Small intestine (tissue), 7 donors: ENCODE data around the gene OR8B8. TPM values are rescaled to one million over a fixed set of nuclear protein-coding genes. Genes with fewer than 3 reads are reported as not detected.

ENCODE experiments used
- DNase-seq, 2 donors: peaks; one replicate each; pipeline versions ENCODE4 v3.0.0 to v3.0.0-alpha.2; 2013
- FAIRE-seq: peaks from 2 replicates; lab custom pipeline; 2012; peaks lifted over from hg19 to GRCh38; lab: Jason Lieb, UNC
- H3K27ac ChIP-seq, 3 donors: one replicate each; pipeline ENCODE4 v1.5.1; 2013; ENCODE audit warnings: low read length in 2 of 3, mild to moderate bottlenecking in 2 of 3, control low read depth in 1 of 3, inconsistent platforms in 1 of 3, low read depth in 1 of 3, moderate library complexity in 1 of 3
- H3K27me3 ChIP-seq, 3 donors: one replicate each; pipeline ENCODE4 v1.6.1; 2013; ENCODE audit warnings: low read length in 3 of 3, inconsistent platforms in 1 of 3; ENCODE audit not compliant: control insufficient read depth in 3 of 3, insufficient read depth in 3 of 3
- H3K36me3 ChIP-seq, 3 donors: one replicate each; pipeline ENCODE4 v1.6.1; 2013; ENCODE audit warnings: low read length in 3 of 3, inconsistent platforms in 1 of 3, low read depth in 1 of 3, mild to moderate bottlenecking in 1 of 3, moderate library complexity in 1 of 3; ENCODE audit not compliant: control insufficient read depth in 3 of 3, insufficient read depth in 2 of 3
- H3K4me1 ChIP-seq, 3 donors: one replicate each; pipeline ENCODE4 v1.6.1; 2013; ENCODE audit warnings: low read length in 2 of 3, inconsistent platforms in 1 of 3, low read depth in 1 of 3, mild to moderate bottlenecking in 1 of 3, moderate library complexity in 1 of 3; ENCODE audit not compliant: control insufficient read depth in 3 of 3, insufficient read depth in 2 of 3
- H3K4me3 ChIP-seq, 3 donors: one replicate each; pipeline ENCODE4 v1.5.1; 2013; ENCODE audit warnings: low read length in 3 of 3, control low read depth in 1 of 3, inconsistent platforms in 1 of 3, low read depth in 1 of 3, mild to moderate bottlenecking in 1 of 3, moderate library complexity in 1 of 3
- H3K9me3 ChIP-seq, 2 donors: one replicate each; pipeline ENCODE4 v1.6.1; 2013; ENCODE audit warnings: low read depth in 1 of 2, low read length in 1 of 2; ENCODE audit not compliant: control insufficient read depth in 2 of 2, insufficient read depth in 1 of 2
- WGBS, 3 donors: extraction: QIAGEN DNeasy Blood & Tissue Kit; methylation state at CpG; one replicate each; pipeline ENCODE4 v1.1.7; 2013; 5-methylcytosine and 5-hydroxymethylcytosine counted together
- polyA plus RNA-seq, 4 donors: library from polyadenylated mRNA; stranded (reverse) in 3 of 4; unstranded in 1 of 4; fragments of 200-250 nt in 3 of 4; fragments of 120-200 nt in 1 of 4; gene quantifications; one replicate each; pipeline versions ENCODE4 v1.2.1 to v1.2.3, GENCODE V29; 2013
- donor health status: healthy with polysubstance abuse.
- donor health status: control.
- donor health status: control.
- donor health status: Bipolar disorder and iron deficiency.
- donor health status: healthy.

OR8B8 gene
- polyA plus RNA-seq, 4 donors: not detected

DNA sequence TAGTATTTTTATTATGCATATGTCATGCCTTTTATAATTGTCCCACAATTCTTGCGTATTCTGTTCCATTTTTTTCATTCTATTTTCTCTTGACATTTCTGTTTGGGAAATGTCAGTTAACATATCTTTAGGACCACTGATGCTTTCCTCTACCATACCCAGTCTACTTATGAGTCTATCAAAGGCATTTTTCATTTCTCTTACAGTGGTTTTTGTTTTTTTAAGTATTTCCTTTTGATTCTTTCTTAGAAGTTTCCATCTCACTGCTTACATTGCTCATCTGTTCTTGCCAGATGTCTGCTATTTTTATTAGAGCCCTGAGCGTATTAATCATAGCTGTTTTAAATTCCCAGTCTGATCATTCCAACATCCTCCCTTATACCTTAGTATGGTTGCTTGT, 29.3 kb upstream of the OR8B8 start:
- Histone ChIP-seq H3K27ac (no peak overlapping the region), H3K9me3 (no peaks in the 10 kb centered on the region), H3K4me1 (no peaks in the 10 kb centered on the region), H3K36me3 (no peaks in the 10 kb centered on the region), H3K4me3 (no peak overlapping the region), H3K27me3 (no peaks in the 10 kb centered on the region)
- no peak for FAIRE-seq
- no peak for DNase-seq
- WGBS, 3 donors: 85 to 93% (median 88%) methylated on average over 2 of the region's 2 CpGs

DNA sequence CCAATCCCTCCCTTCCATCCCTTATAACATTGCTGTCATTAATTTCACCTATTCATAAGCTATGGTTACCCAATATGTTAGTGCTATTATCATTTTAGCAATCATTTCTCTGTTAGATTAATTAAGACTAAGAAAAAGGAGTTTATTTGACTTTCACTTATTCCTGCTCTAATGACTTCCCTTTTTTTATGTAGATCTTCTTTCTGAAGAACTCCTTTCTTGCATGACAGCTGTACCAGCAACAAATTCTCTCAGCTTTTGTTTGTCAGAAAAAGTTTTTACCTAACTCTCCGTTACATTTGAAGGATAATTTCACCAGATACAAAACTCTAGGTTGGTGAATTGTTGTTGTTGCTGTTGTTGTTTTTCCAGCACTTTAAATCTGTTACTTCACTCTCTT, 28.6 kb upstream of the OR8B8 start:
- no peak for FAIRE-seq
- no peaks in the 10 kb centered on the region for H3K4me1 ChIP-seq
- no peak overlapping the region for H3K27ac ChIP-seq
- H3K27me3 ChIP-seq: no peaks in the 10 kb centered on the region
- no peak overlapping the region for H3K4me3 ChIP-seq
- 56 to 67% (median 62%) methylated on average over 1 of the region's 1 CpG for WGBS, 3 donors
- no peaks in the 10 kb centered on the region for H3K9me3 ChIP-seq
- no peaks in the 10 kb centered on the region for H3K36me3 ChIP-seq
- DNase-seq: no peak

DNA sequence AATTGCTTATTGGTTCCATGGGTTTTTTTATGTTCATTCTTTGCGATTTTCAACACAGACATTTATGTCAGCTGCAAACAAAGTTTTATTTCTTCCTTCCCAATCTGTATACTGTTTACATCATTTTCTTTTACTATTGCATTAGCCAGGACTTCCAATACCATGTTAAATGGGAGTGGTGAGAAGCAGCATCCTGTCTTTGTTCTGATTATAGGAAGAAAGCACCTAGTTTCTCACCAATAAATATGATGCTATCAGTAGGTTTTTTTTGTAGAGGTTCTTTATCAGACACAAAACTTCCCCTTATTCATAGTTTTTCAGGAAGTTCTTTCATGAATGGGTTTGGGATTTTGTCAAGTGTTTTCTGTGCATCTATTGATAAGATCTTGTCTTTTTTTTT, 28.0 kb upstream of the OR8B8 start:
- no peak for DNase-seq
- no peaks in the 10 kb centered on the region for H3K27me3 ChIP-seq
- WGBS, 3 donors: 61 to 87% (median 67%) methylated on average over 1 of the region's 1 CpG
- no peak overlapping the region for H3K4me3 ChIP-seq
- no peaks in the 10 kb centered on the region for H3K9me3 ChIP-seq
- H3K4me1 ChIP-seq: no peaks in the 10 kb centered on the region
- FAIRE-seq: no peak
- no peaks in the 10 kb centered on the region for H3K36me3 ChIP-seq
- no peak overlapping the region for H3K27ac ChIP-seq

DNA sequence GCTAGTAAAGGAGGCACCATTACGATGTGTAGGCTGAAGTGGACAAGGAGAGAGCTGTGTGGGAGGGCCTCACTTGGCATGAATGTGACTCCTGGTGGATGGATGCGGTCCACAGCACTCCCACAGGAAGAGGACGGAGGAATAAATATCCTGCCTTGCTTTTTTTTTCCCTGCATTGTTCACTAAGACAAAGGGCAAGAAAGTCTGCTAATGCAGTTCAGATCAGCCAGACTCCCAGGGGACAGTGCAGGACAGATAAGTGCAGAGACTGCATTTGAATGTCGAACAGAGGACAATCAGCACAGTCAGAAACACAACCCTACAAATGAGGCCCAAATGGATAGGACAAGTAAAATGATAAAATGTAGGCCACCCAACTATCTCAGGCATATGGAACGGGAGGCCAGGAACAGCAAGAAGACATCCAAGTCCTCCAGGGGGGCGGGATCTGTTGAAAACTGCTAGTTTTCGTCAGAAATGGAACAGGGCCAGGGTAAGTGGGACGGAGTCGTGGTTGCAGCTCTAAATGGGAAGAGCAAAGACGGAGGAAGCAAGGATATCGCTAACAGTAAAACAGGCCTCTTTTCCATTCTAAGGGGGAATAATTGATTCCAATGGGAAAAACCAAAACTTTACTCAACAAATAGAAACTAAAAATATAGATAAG, 25.2 kb upstream of the OR8B8 start:
- Histone ChIP-seq H3K36me3 (no peaks in the 10 kb centered on the region), H3K27me3 (no peaks in the 10 kb centered on the region), H3K4me1 (no peaks in the 10 kb centered on the region), H3K27ac (no peak overlapping the region), H3K4me3 (no peak overlapping the region), H3K9me3 (no peaks in the 10 kb centered on the region)
- no peak for FAIRE-seq
- no peak for DNase-seq
- WGBS, 3 donors: 69 to 76% (median 74%) methylated on average over 11 of the region's 11 CpGs

DNA sequence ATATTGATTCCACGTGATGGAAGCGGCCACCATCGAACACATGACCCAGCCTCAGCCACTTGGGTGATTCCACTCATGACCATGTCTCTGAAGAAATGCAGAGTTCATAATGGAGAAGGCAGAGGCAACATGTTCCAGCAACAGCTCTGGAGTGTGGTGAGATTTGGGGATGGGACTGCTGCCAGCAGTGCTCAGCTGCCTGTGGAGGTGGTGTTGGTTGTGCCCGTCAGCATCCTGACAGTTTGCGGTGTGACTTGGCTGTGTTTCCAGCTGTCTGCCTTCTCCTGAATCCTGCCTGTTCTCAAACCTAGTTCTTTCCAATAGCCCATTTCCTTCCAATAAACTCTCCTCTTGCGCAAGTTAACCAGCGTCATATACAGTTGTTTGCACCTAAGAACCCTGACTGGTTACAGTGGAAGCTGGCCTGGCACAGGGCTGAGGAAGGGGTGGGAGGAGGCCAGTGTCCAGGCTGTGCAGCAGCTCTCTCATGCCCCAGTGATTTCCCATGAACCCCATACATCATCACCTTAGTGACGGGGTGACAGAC, 22.0 kb upstream of the OR8B8 start:
- DNase-seq (no peak), FAIRE-seq (no peak)
- Histone ChIP-seq H3K27ac (no peak overlapping the region), H3K9me3 (no peaks in the 10 kb centered on the region), H3K4me1 (no peaks in the 10 kb centered on the region), H3K27me3 (no peaks in the 10 kb centered on the region), H3K36me3 (no peaks in the 10 kb centered on the region), H3K4me3 (no peak overlapping the region)
- WGBS, 3 donors: 74 to 84% (median 79%) methylated on average over 8 of the region's 8 CpGs

DNA sequence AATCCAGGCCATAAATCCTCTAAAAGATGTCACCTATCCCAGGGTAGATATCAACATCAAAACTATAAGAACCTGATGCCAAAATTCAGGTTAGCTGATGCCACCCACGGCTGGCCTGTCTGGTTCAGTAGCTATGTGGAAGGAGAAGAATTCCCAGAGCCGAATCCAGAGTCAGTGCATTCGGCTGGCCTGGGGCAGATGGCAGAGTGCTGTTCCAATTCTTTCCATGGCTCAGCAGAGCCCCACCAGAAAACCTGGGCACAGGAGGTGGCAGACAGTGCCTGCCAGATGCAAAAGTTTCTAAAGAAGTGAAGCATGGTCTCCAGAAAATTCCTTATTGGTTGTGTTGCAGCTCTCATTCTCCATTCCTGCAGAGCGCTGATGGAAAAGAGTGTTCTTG, 19.9 kb upstream of the OR8B8 start:
- Histone ChIP-seq H3K9me3 (no peaks in the 10 kb centered on the region), H3K4me1 (no peaks in the 10 kb centered on the region), H3K27ac (no peak overlapping the region), H3K36me3 (no peaks in the 10 kb centered on the region), H3K27me3 (no peaks in the 10 kb centered on the region), H3K4me3 (no peak overlapping the region)
- 69 to 86% (median 80%) methylated on average over 4 of the region's 4 CpGs for WGBS, 3 donors
- no peak for DNase-seq
- FAIRE-seq: no peak

DNA sequence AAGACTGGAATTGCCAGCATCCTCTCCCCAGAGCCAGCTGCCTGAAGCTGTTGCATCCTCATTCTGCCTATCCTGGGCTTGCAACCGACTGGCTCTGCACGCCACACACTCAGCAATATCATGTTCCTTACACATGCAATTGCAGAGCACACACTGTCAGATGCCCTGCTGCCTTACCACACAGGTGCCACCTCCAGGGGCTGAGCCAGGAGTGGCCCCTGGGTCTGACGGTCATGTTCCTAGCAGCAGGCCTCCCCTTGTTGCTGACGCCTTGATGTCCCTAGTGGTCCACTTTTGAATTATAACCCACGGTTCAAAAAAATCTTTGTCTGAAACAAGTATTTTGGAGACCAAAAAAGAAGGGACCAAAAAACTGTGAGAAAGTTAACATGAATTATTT, 18.5 kb upstream of the OR8B8 start:
- no peaks in the 10 kb centered on the region for H3K27me3 ChIP-seq
- no peak for DNase-seq
- no peaks in the 10 kb centered on the region for H3K36me3 ChIP-seq
- no peaks in the 10 kb centered on the region for H3K4me1 ChIP-seq
- H3K4me3 ChIP-seq: no peak overlapping the region
- no peaks in the 10 kb centered on the region for H3K9me3 ChIP-seq
- 73 to 81% (median 74%) methylated on average over 5 of the region's 5 CpGs for WGBS, 3 donors
- H3K27ac ChIP-seq: no peak overlapping the region
- FAIRE-seq: no peak

DNA sequence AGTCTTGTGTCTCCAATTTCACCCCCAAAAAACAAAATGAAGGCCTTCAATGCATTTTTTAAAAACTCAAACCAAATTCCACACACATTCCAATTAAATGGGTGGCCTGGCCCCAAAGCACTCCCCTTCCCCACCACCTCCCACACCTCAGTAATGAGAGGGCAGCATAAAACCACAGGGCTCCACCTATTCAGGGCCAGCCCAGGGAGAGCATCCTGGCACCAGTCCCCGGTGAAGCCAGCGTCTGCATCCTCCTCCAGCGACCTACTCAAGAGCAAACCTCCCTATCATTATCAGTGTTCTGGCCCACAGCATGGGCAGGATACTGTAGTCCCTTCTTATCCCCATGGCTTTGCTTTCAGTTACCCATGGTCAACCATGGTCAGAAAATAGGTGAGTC, 17.8 kb upstream of the OR8B8 start:
- H3K36me3 ChIP-seq: no peaks in the 10 kb centered on the region
- 67 to 79% (median 68%) methylated on average over 3 of the region's 3 CpGs for WGBS, 3 donors
- no peaks in the 10 kb centered on the region for H3K9me3 ChIP-seq
- H3K27me3 ChIP-seq: no peaks in the 10 kb centered on the region
- no peak overlapping the region for H3K27ac ChIP-seq
- DNase-seq (no peak), FAIRE-seq (no peak)
- H3K4me3 ChIP-seq: no peak overlapping the region
- no peaks in the 10 kb centered on the region for H3K4me1 ChIP-seq

DNA sequence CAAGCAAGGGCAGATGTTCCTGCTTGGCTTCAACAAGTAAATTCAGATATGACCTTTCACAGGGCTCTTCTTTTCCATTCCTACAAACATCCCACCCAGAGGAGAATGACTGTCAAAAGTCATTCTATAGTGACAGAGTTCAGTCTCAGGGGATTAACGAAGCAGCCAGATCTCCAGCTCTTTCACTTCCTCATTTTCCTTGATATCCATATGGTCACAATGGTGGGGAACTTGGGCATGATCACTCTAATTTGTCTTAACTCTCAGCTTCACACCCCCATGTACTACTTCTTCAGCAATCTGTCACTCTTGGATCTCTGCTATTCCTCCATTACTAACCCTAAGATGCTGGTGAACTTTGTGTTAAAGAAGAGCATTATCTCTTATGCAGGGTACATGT, 15.0 kb upstream of the OR8B8 start:
- no peaks in the 10 kb centered on the region for H3K27me3 ChIP-seq
- H3K4me3 ChIP-seq: no peak overlapping the region
- no peak for DNase-seq
- H3K27ac ChIP-seq: no peak overlapping the region
- no peaks in the 10 kb centered on the region for H3K4me1 ChIP-seq
- WGBS, 3 donors: 68 to 79% (median 70%) methylated on average over 1 of the region's 1 CpG
- no peaks in the 10 kb centered on the region for H3K36me3 ChIP-seq
- H3K9me3 ChIP-seq: no peaks in the 10 kb centered on the region
- no peak for FAIRE-seq
